Measurements from ENCODE around the gene TBL1X. TPM values are rescaled to one million over a fixed set of nuclear protein-coding genes. Genes with fewer than 3 reads are reported as not detected.

The TBL1X gene
- total and polyA plus RNA-seq, 12 donors, result 5.0 to 256 (median 28.1) TPM

DNA sequence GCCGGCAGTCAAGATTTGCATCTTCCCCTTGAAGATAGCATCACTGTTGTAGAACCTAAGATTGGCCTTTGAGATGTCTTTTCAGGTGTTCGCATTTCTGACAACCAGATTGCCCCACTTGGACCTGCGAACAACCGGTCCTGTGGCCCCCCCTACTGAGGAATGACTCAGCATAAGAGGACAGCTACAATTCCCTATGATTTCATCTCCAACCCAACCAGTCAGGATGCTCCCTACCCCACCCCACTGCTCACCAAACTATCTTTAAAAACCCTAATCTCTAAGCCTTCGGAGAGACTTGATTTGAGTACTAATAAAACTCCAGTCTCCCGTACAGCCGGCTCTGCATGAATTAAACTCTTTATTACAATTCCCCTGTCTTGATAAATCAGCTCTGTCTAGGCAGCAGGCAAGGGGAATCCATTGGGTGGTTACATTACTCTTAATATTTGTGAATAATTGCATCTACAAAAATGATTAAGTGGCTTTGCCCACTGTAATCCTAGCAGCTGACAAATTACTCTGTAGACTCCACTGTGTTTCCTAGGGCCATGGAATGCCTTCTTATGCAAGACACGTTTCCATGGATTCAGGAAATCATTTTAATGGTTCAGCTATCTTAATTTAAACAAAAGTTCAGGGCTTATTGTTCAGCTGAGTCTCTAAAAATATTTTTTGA, 205.4 kb downstream of the TBL1X start:
- Histone ChIP-seq H3K4me1 (replicated peaks in 1 of 2) (no peaks in the 10 kb centered on the region), H3K9me3 (replicated peaks in 1 of 3) (no peaks in the 10 kb centered on the region), H3K27ac (no peak overlapping the region), H3K27me3 (no peaks in the 10 kb centered on the region), H3K4me3 (no peak overlapping the region), H3K36me3 (replicated peaks in 1 of 2) (no peaks in the 10 kb centered on the region)
- WGBS, 4 donors, result 71 to 81% (median 78%) methylated on average over 8 of the region's 8 CpGs
- no peak for DNase-seq
- intact Hi-C loops (cut with DNase I), result no loop called here
- TF ChIP-seq POLR2A (IDR thresholded peaks at IDR 0.05) (no peak), CTCF (IDR thresholded peaks at IDR 0.05) (no peak)

- 71 to 84% (median 81%) methylated on average over 3 of the region's 3 CpGs for WGBS, 4 donors
- no peak overlapping the region for H3K27ac ChIP-seq
- no peak overlapping the region for H3K4me3 ChIP-seq
- intact Hi-C loops (cut with DNase I), result no loop called here
- H3K4me1 ChIP-seq (replicated peaks in 1 of 2), result no peaks in the 10 kb centered on the region
- TF ChIP-seq POLR2A (IDR thresholded peaks at IDR 0.05), result no peak
- TF ChIP-seq CTCF (IDR thresholded peaks at IDR 0.05), result no peak
- no peaks in the 10 kb centered on the region for H3K27me3 ChIP-seq
- H3K9me3 ChIP-seq (replicated peaks in 1 of 3), result no peaks in the 10 kb centered on the region
- DNase-seq, result no peak
- no peaks in the 10 kb centered on the region for H3K36me3 ChIP-seq (replicated peaks in 1 of 2)
These were observed 207.1 kb downstream of the TBL1X start for GRCh38 chrX:9671998-9672397.

GRCh38 chrX:9676306-9676705, 211.4 kb downstream of the TBL1X start:
- intact Hi-C loops (cut with DNase I), result no loop called here
- 68 to 84% (median 78%) methylated on average over 6 to 13 of the region's 13 CpGs for WGBS, 4 donors
- no peaks in the 10 kb centered on the region for H3K36me3 ChIP-seq (replicated peaks in 1 of 2)
- no peak overlapping the region for H3K4me3 ChIP-seq
- TF ChIP-seq POLR2A (IDR thresholded peaks at IDR 0.05), result no peak
- TF ChIP-seq CTCF (IDR thresholded peaks at IDR 0.05), result no peak
- DNase-seq, result no peak
- no peaks in the 10 kb centered on the region for H3K27me3 ChIP-seq
- no peaks in the 10 kb centered on the region for H3K9me3 ChIP-seq (replicated peaks in 1 of 3)
- H3K27ac ChIP-seq, result no peak overlapping the region
- H3K4me1 ChIP-seq (replicated peaks in 1 of 2), result peaks cover 0 to 4% of the 10 kb centered on the region in 2 donors

DNA sequence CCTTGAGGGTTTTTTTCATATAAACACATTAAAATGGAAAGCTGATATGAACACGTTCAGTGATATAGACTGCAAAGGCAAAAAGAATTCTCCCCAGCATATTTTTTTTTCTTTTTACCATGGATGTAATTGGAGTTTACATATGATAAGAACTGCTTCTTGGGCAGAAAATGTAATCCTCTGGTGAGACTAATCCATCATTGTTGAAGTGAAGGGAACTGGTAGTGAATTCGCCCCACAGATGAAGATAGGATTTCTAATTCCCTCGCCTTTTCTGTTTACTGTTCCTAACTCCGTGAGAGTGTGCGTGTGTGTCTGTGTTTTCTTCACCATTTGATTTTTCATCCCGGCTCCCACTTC, 211.9 kb downstream of the TBL1X start:
- no peaks in the 10 kb centered on the region for H3K36me3 ChIP-seq (replicated peaks in 1 of 2)
- no peak for DNase-seq
- intact Hi-C loops (cut with DNase I), result no loop called here
- peaks cover 0 to 4% of the 10 kb centered on the region in 2 donors for H3K4me1 ChIP-seq (replicated peaks in 1 of 2)
- no peaks in the 10 kb centered on the region for H3K27me3 ChIP-seq
- WGBS, 4 donors, result 77 to 84% (median 80%) methylated on average over 6 of the region's 6 CpGs
- H3K9me3 ChIP-seq (replicated peaks in 1 of 3), result no peaks in the 10 kb centered on the region
- no peak overlapping the region for H3K27ac ChIP-seq
- no peak for TF ChIP-seq CTCF (IDR thresholded peaks at IDR 0.05)
- no peak for TF ChIP-seq POLR2A (IDR thresholded peaks at IDR 0.05)
- H3K4me3 ChIP-seq, result no peak overlapping the region

Measured in adrenal gland (tissue), 12 donors.